Activated naive CD4-positive, alpha-beta T cell treated with Interleukin-2 at 50 U/mL for 16 hours (primary cell): Measurements from ENCODE around the gene CALD1.

Experiments used
- DNase-seq: peaks from one replicate; pipeline ENCODE4 v3.0.0-alpha.2; 2020

CALD1 gene

DNA sequence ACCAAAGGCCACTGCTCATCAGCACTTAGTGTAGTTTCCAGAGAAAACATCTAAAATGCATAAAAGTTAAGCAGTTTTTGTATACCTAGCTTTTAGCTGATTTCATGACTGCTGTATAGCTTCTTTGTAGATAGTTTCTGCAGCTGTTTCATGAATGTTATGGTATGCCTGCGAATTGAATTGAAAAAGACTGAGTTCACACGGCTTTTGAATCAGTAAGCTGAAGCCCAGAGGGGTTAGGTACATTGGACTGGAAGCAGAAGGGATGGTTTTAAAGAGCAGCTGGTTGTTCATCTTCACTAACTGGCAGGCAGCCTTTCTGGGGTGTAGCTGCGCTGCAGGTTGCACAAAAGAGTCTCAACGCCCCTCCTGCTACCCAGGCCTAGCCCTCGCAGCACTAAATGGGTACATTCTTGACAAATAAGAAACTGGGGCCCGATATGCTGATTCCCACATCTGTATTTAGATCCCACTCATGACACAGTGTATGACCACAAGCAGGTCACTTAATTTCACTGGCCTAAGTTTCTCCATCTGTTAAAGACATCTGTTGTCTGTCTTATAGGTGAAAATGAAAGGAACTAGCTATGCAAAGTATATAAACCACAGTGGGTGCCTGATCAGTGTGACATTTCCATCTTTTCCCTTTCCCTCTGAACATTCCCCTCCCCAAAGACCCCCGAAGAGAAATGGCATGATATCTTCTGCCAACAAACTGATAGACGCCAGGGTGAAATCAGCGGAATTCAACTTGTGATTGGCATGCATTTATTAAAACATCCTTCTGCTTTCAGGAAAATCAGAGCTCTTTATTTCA lies 120.9 kb downstream of the CALD1 start:
- no peak for DNase-seq

DNA sequence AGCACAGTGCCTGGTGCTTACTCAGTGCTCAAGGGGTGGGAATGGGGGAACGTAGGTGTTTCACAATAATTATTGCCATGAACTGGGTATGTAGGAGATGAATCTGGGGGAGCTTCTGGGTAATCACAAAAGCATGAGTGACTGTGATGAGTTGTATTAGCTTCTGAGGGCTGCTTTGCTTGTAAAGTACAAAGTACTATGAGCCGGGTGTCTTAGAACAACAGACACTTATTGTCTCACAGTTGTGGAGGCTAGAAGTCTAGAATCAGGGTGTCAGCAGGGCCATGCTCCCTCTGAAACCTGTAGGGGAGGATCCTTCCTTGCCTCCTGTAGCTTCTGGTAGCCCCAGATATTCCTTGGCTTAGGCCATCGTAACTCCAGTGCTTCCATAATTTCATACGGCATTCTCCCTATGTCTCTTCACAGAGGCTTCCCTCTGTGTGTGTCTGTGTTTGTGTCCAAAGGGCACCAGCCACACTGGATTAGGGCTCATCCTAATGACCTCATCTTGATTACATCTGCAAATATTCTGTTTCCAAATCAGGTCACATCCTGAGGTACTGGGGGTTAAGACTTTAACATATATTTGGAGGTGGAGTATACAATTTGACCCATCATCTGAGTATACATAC lies 122.1 kb downstream of the CALD1 start:
- no peak for DNase-seq

DNA sequence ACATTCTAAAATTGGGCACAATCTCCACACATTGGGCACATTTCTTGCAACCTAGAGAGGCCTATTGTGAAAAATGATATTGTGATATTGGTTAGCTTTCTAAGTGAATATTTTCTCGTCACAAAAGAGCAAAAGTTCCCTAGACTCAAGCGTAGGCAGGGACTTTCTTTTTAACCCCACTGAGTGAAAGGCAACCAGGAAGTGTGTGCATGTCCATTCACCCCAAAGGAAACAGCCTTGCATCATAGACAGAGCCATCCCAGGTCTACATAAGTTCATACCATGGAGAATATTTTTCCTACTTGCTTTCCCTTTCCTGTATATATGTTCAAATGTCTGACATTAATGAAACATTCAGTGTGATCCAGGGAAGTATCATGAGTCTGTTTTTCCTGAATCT lies 122.6 kb downstream of the CALD1 start:
- DNase-seq: no peak

DNA sequence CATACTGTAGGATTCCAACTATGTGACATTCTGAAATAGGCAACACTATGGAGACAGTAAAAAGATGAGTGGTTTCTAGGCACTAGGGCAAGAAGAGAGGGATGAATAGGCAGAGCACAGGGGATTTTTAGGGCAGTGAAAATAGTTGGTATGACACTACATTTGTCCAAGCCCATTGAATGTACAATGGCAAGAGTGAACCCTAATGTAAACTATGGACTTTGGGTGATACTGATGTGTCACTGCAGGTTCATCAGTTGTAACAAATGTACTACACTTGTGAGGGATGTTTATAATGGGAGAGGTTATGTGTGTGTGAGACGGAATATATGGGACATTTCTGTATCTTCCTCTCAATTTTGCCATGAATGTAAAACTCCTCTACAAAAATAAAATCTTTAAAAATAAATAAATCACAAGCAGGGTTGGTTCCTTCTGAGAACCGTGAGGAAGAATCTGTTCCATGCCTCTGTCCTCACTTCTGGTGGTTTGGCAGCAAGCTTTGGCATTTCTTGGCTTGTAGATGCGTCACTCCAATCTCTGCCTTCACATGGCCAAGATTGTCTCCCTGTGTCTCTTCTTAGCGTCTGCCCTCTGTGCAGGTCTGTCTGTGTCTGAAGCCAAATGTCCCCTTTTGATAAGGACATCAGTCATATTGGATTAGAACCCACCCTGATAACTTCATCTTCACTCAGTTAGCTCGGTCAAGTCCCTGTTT lies 123.8 kb downstream of the CALD1 start:
- no peak for DNase-seq

DNA sequence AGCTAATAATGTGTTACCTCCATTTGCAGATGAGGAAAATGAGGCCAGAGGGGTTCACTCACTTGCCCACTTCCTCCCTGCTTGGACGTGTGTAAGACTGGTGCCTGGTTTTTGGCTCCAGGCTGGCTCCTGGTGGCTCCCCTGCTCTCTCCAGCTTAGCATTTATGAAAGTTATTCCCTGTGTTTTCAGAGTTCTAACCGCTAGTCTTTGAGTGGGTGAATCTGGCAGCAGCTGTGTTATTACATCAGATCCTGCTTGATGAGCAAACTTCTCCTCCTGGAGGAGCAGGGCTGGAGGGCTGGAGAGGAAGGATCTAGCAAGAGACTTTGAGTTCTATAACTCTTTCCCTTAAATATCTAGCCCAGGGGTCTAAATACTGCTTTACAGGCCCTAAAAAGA lies 125.9 kb downstream of the CALD1 start:
- DNase-seq: no peak

DNA sequence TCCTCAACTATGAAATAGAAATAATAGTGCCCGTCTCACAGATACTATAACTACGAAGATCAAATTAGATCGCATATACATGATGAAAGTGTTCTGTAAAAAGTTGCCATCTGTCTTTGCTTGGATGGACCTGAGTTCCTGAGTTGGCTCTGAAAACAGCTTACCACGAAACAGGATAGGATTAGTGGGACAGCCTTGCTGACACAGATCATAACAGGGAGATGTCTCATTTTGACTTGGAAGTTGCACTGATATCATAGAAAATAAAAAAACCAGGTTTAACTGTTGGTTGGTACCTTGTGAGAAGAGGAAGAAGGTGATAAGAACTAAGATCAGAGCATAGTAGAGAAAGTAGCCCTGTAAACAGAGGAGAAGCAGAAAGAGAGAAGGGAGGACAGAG lies 127.6 kb downstream of the CALD1 start:
- DNase-seq: no peak

DNA sequence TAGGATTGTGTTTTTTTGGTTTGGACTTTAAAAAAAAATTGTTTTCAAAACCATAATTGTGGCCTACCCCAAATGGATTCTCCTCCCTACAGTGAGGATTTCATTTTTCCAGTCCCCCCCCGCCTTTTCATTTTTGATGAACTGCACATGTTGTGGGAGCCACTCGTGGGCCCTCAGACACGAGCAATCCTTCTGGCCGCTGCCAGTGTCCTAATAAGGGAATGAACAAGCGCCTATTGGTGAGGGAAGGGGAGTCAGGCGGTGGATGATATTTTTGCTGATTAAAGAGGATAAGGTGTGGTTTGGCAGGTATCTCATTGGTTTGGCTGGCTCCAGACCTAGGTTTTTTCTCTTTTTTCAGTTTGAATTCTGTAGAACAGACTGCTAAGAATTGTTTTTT lies 128.2 kb downstream of the CALD1 start:
- DNase-seq: no peak

DNA sequence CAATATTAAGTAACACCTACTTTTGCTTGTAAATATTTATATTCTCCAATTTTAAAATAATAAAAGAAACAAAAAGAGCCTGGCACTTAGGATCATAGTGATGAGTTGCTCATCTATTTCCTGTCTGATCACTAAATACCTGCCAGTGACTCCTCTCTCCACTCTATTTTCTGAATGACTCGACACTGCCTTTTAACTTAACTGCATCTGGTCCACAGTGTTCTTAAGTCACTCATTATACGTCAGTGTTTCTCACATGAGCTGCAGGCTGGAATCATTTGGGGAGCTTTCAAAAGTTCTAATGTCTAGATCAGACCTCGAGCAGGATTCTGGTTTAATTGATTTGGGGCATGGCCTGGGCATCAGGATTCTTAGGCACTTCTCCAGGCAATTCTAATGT lies 128.9 kb downstream of the CALD1 start:
- no peak for DNase-seq

DNA sequence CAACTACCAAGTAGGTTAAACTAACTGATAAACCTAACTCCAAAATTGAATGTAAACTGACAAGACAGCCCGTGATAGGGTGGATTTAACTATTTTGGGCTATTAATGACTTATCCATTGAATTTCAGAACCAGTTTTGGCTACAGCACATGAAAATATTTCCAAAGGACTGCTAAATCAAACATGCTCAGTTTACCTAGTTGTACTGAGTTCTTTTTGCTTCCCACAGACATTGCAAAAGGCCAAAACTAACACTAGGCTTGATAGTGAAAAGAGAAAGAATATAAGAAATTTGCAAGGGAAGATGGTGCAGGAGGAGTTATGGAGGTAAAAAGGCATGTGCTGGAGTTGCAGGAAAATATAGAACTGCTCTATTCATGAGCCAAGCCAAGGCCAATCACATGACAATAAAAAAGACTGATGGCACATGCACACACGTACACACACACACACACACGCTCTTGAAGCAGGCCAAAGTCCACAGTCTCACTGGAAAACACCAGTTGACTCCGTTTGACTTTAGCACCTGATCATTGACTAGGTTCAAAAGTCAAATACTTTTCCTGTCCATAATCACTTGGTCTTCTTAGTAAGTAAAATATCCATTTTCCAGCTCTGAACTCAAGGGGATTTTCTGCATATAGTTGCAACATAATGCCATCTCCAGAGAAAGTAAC lies 130.9 kb downstream of the CALD1 start:
- no peak for DNase-seq

DNA sequence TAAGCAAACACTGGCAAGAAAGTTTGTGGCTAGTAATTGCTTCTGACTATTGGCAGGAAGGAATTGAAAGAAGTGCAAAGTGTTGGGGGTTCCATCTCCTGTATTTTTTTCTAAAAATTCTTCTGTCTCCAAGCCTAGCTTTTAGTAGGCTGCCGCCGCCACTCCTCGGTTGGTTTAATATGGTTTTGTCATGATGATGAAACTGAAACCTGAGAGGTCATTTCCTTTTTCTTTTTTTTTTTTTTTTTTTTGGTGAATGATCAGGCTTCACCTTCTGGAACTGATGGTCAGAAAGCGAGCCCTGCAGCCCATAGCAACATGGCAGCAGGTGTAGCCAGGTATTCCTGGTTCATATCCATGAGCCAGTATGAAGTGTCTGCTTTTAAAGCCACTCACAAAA lies 131.5 kb downstream of the CALD1 start:
- no peak for DNase-seq

DNA sequence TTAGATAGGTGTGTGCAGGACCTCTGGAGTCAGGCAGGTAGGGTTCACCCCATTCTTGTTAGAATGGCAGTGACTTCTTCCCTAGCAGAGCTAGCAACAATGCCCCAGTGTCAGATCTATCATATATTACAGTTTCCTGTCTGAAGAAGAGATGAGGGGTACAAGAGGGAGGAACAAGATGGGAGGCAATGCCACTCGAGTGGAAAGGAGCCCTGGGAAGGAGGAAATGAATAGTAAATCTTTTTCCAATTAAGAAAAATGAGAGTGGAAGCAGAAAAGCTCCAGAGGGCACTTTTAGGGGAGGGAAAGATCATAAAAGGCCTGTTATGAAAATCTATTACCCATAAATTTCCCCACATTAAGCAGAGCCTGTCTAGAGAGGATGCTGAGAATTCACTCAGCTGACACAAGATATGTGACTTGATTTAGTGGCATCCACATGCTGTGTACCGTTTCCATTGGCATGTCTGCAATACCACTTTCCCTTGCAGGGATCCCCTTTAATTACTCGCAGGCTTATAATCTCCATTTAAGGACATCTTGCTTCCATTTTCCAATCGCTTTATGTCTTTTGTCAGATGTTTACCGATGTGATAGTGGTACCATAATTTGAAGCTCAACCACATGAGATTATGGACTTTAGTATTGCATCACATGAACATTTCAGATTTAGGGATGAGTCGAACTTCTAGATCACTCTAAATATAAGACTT lies 136.9 kb downstream of the CALD1 start:
- DNase-seq: no peak

DNA sequence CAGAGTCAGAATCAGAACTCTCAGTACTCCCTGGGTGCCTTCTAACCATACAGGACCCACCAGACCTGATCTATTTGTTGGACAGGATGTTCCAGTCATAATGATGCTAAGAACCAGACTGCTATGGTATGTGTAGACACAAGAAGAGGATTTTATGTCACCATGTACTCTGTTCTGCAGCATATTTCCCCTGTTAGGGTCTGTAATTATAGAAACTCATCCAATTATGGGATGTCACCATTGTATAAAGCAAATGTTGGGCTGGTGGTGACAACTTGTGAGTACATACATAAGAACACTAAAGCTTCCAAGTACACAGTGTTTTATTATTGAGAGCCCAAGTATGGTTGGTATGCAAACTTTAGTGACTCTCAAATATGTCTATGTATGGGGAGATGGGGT lies 139.8 kb downstream of the CALD1 start:
- no peak for DNase-seq

DNA sequence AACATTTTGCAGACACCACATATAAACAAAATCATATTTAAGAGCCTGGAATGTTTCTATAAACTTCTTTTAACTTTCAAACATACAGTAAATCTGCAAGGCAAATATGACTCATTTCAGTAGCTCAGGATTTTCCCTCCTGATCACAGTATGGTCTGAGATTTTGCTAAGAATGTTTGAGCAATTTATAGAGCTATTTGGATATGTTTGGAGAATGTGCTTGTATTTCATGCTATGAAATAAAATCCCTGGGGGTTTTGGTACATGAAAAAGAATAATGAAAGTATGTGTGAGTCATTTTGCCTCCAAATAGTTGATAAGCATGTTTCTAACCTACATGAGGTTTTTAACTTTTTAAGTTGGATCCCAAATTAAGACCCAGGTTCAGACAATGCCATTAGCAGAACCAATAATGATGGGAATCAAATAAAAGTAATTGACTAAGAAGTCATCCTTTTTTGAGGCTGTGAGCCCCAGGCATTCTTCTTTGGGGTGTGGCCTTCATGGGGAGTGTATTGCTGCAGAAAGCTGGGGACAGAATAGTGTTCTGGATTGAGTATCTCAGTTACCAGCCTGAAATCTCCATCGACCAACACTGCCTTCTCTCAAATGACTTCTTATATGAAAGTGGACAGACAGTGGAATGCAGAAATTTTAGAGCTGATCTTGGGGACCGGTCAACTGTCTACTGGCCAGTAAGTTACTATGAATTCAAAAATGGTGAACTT lies 140.8 kb downstream of the CALD1 start:
- no peak for DNase-seq

DNA sequence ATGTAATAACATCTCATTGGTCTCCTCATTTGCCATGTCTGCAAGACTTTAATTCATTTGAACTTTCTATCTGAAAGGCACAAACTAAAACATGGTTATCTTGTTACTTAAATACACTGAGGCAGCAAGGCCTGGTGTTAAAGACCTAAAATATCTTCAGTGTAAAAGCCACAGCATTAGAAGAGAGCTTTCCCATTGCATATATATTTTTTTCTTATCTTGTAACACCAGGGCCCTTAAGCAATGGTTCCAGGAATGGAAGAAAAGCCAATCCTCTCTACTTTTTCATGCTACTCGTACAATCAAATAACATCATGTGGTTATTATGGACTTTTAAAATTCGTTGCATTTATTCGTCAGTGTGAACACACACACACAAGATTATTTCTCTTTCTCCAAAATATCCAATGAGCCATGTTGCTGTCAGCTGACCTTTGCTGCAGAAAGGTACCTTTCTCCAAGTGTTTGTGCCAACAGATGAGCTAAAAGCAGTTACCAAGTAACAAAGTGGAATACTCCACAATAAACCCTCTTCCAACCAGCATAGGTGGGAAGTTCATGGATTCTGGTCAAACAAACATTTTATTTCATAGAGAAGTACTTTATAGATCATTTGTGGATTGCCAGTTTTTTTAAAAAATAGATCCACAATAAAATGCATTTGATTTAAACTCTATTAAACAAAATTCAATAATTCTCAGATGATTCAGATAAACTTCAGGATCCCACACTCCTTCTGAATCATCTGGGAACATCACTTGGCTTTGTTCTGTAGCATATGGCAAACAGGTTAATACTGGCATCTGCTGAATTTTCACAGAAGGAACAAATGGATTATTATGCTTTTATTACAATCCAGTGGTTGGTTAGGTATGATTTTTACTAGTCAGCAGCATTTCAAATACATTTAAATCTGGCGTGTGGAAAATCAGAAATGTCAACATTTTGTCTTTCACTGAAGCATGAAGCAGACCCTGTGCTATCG lies 143.6 kb downstream of the CALD1 start:
- no peak for DNase-seq

DNA sequence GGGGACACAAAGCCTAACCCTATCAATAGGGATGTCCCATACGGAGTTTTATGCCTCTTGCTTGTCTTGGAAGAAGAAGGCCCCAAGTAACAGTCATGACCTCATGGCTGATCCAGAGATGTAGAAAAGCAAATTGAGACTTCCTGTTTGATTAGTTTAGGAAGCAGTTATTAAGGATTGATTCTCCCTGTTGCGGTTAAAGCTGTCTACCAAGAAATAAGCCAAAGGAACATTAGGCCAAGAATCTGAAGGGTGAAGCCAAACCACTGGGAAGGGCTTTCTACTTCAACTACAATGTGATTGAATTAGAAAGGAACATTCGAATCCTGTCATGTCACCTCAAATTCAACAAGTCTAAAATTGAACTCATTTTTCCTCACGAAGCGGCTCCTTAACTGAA lies 146.3 kb downstream of the CALD1 start:
- no peak for DNase-seq

DNA sequence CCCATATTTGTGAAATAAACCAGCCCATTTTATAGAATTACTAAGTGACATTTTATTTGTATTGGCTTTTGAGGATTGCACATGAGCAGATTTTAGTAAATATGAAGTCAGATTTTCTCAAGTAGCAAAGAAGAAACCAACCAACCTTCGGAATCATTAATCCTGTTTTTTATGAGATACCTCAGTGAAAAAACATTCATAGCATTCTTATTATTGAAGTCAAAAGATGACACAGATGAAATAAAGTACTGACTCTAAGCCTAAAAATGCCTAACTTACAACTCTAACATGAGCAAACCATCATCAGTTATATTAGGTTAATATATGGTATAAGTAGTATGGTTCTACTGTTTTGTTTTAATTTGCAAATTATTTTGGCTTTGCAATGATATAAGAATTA lies 147.0 kb downstream of the CALD1 start:
- DNase-seq: no peak

DNA sequence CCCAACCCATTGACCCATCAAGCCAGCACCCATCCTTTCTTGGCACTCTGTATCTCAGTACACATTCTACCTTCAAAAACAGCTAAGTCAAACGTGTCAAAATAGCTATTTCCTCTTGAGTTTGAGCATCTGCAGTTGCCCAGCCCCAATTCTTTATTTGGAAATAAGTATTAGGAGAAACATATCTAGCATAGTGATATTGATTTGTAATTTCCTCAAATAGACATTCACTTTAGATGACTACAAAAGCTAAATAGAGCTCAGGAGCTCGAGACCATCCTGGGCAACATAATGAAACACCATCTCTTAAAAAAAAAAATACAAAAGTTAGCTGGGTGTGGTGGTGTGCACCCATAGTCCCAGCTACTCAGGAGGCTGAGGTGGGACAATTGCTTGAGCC lies 147.6 kb downstream of the CALD1 start:
- no peak for DNase-seq

DNA sequence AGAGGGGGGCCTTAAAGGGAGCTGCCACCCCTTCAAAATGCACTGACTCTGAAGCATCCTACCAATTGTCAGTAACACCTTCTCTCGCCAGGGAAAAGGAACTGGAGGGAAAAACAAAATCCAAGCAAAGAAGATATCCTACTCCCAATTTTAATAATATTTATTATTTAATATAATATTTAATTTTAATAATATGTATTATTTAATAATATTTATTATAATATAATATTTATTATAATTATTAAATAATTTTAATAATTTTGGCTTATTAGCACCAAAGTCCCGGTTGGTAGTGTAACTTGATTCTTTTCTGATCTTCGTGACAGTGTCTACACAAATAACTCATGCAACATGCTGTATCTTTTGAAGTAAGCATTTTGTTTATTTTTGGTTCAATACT lies 148.3 kb downstream of the CALD1 start:
- no peak for DNase-seq

DNA sequence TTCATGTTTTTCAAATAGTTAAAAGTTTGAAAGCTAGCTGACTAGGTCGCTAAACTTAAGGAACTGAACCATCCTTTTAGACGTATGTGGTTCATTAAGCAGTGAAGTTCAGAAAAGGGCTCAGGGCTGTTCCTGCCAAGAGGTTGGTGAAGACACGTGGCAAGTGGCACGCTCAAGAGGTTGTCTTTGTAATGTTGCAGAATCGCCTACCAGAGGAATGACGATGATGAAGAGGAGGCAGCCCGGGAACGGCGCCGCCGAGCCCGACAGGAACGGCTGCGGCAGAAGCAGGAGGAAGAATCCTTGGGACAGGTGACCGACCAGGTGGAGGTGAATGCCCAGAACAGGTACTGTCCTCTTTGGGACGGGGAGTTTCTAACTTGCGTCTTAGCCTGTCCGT lies 149.1 kb downstream of the CALD1 start:
- no peak for DNase-seq

DNA sequence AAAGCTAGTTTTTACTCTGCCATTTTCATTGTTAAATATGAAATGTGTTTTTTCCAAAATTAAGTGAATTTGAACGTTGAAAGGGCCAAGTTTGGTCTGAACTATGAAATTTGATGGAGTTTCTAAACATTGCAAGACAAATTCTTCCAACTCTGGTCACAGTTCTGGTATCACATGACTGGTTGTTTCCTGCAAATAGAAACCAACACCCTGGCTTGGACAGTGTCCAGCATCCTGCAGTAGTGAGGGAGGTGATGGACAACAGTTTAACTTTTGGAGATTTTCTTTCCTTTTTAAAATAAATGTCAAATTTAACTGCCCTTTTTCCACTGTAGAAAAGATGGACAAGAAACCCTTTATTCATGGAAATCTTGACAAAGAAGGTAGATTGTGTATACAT lies 152.1 kb downstream of the CALD1 start:
- no peak for DNase-seq
